Stimulated activated CD4-positive, alpha-beta T cell treated with anti-CD3 and anti-CD28 coated beads, TNF-alpha, amount 100 ng/mL, for 24 hours (primary cell): Measurements from ENCODE around the gene VPS26B.
A peak's percentile ranks its signal among the peaks of the same experiment; 100 is the strongest.
"Not testable (repeated sequence)": the region's sequence is repeated elsewhere in the genome, so short reads cannot be mapped to it uniquely, and the experiment has no call there.

Experiments used
- DNase-seq, 3 experiments: peaks; one replicate each; pipeline ENCODE4 v3.0.0-alpha.2; 2020; ENCODE audit warnings: low read depth in 3 of 3

VPS26B gene

DNA sequence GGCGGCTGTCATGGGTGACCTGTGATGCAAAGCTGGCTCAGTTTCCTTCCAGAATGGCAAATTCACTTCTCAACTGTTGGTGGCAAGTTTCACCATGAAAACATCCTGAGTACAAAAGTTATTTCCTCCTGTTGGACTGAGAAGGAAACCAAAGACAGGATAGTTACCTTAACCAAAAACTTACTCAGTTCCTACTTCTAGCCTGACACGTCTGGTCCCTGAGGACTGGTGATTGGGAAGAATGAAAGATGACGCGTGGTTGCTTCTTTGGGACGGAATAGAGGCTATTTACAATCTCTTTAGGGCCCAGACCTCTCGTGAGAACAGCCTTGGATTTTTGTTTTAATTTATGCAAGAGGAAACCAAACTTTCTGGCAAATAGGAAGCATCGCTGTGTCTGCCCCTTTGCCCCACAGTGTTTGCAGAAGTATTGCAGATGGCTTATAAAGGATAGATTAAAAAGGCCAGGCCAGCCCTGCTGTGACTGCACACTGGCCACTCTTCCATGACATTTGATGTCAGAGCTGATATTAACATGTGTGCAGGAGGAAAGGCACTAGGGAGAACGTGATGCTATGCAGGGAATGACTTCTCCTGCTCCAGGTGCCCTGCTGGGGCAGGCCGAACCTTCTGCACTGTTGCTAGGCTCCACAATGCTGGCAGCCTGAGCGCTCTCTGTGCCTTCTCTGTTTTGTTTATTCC, 7.6 kb downstream of the VPS26B start:
- DNase-seq: no peak

GRCh38 chr11:134233729-134234179, 9.3 kb downstream of the VPS26B start:
- no peak for DNase-seq

DNA sequence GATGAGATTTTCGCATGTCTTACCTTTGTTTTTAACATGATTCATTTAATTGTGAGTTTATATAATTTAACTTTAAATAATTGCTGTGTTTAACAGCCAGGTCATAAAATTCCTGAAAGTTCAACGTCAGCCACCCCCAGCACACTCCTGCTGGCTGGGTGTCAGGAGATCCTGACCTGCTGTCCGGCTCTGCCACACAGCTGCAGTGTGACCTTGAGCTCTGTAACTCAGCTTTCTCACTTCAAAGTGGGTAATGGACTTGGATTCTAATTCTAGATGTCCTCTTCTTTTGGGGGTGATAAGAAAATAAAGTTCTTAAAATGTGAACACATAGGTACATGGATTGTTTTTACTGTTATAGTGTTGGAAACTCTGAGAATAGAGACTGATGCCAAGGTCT, 10.9 kb downstream of the VPS26B start:
- DNase-seq: no peak

- DNase-seq: no peak
These were observed 12.5 kb downstream of the VPS26B start for GRCh38 chr11:134236834-134237556.

GRCh38 chr11:134237557-134237922, 13.1 kb downstream of the VPS26B start:
- no peak for DNase-seq

GRCh38 chr11:134238956-134239355, 14.5 kb downstream of the VPS26B start:
- DNase-seq: no peak

GRCh38 chr11:134240592-134240991, 16.1 kb downstream of the VPS26B start:
- no peak for DNase-seq

- no peak for DNase-seq
These were observed 17.9 kb downstream of the VPS26B start for GRCh38 chr11:134242376-134242775.

GRCh38 chr11:134243913-134244312, 19.4 kb downstream of the VPS26B start:
- no peak for DNase-seq

DNA sequence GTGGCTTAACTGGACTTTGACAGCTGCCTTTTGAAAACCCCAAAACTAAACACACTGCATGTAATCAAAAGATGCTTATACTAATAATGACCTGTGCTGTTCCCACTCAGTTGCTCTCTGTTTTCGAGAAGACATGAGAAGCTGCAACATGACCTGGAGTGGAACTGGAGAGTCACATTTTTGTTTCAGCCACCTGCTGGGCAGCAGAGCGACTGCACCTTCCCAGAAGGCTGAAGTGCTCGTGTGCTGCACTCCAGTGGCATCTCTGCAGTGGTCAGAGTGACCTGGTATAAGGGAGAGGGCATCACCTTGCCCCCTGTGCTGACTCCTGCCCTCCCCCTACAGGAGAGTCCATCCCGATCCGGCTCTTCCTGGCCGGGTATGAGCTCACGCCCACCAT, 20.1 kb downstream of the VPS26B start:
- no peak for DNase-seq

GRCh38 chr11:134245434-134245833, 21.0 kb downstream of the VPS26B start:
- no peak for DNase-seq

GRCh38 chr11:134246100-134246499, 21.6 kb downstream of the VPS26B start:
- no peak for DNase-seq

GRCh38 chr11:134246678-134247077, 22.2 kb downstream of the VPS26B start:
- DNase-seq: no peak

DNA sequence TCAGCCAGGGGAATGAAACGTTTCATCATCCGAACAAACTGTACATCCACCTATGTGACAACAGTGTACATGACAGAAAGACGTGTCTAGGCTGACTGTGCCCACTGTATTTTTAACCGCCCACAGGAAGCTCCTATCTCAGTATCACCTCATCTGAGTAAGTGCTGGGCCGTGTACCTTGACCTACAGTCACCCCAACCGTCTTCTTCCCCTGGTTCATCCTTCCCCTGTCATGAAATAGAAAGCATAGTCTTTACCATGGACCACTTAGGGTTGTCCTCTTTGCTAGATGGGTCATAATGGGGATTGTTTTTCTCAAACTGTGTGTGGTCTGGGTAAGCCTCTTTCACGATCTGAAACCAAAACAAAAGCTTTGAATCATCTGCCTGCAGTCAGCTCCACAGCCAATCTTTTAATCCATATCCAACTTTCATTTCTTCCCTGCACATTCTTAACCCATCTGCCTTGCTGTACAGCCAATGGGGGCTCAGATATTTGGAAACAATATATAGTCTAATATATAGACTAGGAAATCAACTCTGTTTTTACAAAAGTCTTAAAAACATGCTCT, 24.5 kb downstream of the VPS26B start:
- DNase-seq: no peak

DNA sequence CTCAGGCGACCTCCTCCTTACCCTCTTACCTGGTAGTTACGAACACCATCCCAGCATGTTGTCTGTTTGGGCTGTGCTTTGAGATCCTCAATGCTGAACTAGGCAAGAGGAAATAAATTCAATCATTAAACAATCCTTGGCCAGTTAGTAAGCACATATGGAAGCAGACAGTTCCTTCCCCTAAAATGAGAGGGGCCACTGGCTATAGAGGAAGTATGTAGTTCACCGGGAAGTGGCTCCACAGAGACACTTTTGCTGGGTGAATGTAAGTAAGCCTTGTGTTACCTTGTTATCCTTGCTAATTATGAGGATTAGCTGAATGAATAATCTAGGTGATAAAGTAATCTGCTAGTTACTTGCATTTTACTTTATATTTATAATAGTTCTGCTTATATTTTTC, 25.8 kb downstream of the VPS26B start:
- no peak for DNase-seq

DNA sequence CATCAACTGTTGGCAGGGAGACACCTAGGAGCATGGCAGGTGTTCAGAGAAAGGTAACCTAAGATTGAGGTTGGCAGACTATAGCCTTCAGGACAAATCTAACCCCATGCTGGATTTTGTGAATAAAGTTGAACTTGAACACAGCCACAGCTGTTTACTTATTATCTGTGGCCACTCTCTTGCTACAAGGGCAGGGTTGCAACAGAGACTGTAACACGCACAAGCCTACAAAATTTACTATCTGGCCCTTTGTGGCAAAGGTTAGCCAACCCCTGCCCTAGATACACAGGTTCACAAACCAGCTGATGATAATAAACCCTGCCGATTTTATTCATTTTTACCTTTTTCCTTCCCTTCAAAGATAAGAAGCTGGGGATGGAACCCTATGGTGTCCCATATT, 26.2 kb downstream of the VPS26B start:
- DNase-seq: no peak

DNA sequence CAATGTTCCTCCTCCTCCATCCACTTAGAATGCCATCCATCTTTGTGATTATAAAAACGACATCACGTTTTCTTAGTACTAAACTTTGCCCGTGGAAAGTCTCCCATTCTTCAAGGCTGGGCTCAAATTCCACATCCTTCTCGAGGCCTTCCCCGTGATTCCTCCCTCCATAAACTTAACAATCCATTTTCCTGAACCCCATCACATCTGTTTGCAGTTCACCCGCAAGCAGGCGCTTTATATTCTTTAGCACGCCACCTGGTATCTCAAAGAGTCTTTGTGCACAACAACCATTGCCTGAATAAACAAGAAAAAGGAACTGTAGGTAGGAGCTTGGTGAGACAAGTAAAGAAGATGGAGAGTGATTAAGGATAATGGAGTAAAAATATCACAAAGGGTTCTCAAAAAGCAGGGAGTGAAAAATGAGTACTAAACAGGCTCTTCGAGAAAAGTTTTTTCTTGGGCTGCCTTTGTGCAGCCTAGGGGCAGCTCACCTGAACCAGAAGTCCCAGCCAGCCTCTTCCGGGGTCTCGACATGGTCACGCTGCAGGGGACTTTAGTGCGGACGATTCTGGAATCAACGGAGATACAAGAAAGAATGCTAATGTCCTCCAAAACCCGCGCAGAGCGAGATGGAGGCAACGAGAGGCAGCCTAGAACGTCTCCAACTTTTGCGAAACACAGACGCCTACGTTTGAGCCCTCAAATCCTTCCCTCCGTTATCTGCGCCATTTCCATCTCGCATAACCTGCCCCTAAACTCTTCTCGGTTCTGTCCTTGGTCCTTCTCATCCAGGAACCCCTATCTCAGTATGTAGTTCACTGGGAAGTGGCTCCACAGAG, 28.1 kb downstream of the VPS26B start:
- no peak for DNase-seq

GRCh38 chr11:134253188-134253993, 28.9 kb downstream of the VPS26B start, which contains the start of the genes ACAD8 and THYN1:
TSS of gene ACAD8 (plus strand) at chr11:134253568. CDS start at chr11:134253601, 33 bp downstream.
TSS of gene THYN1 (minus strand) at chr11:134253352. CDS start at chr11:134252882, 470 bp downstream.
- DNase-seq: peak; percentile 88 to 94 (median 91)

- no peak for DNase-seq
These were observed 30.1 kb downstream of the VPS26B start for GRCh38 chr11:134254433-134255183.

DNA sequence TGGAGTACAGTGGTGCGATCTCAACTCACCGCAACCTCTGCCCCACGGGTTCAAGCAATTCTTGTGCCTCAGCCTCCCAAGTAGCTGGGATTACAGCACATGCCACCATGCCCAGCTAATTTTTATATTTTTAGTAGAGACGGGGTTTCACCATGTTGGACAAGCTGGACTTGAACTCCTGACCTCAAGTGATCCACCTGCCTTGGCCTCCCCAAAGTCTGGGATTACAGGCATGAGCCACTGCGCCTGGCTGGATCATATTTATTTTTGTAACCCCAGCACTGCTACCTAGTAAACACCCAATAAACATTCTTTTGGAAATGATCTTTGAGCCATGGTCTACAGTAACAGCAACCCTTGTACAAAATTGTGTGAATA, 30.7 kb downstream of the VPS26B start:
- not testable (repeated sequence) for DNase-seq
